GM21367 (cell line): ENCODE data around the gene UBXN1.
"Not testable (repeated sequence)": the region's sequence is repeated elsewhere in the genome, so short reads cannot be mapped to it uniquely, and the experiment has no call there.

Experiments used
- ATAC-seq: cut with Tn5 transposase; IDR thresholded peaks from one replicate; pipeline ENCODE4 v1.9.1; 2021; ENCODE audit not compliant: unreplicated experiment

UBXN1 gene

GRCh38 chr11:62708793-62709192 is 29.9 kb upstream of the UBXN1 start:
- ATAC-seq: no peak

GRCh38 chr11:62708392-62708791 is 29.5 kb upstream of the UBXN1 start:
- no peak for ATAC-seq

- no peak for ATAC-seq
Measured at GRCh38 chr11:62707277-62707861, 28.5 kb upstream of the UBXN1 start, which contains the start of the genes BSCL2 and GNG3. Gene BSCL2 (minus strand): TSS chr11:62707424. CDS start chr11:62707195, 229 bp downstream. Gene GNG3 (plus strand): TSS chr11:62707676. CDS start chr11:62708296, 620 bp downstream.

GRCh38 chr11:62706850-62707247 is 28.0 kb upstream of the UBXN1 start:
- no peak for ATAC-seq

GRCh38 chr11:62705880-62706849 is 27.3 kb upstream of the UBXN1 start:
- ATAC-seq: peak; percentile 54

GRCh38 chr11:62705413-62705812 is 26.5 kb upstream of the UBXN1 start:
- no peak for ATAC-seq

- ATAC-seq: not testable (repeated sequence)
Measured at GRCh38 chr11:62703921-62704320, 25.0 kb upstream of the UBXN1 start.

- no peak for ATAC-seq
Measured at GRCh38 chr11:62702246-62702645, 23.4 kb upstream of the UBXN1 start.

- no peak for ATAC-seq
Measured at GRCh38 chr11:62694455-62695167, 15.7 kb upstream of the UBXN1 start.

- ATAC-seq: not testable (repeated sequence)
Measured at GRCh38 chr11:62693624-62694023, 14.8 kb upstream of the UBXN1 start.

- ATAC-seq: no peak
Measured at GRCh38 chr11:62689421-62690183, 10.7 kb upstream of the UBXN1 start, which contains the start of gene LRRN4CL. Gene LRRN4CL (minus strand): TSS chr11:62689530. CDS start chr11:62688508, 1,022 bp downstream.

- no peak for ATAC-seq
Measured at GRCh38 chr11:62688491-62688890, 9.6 kb upstream of the UBXN1 start.

- ATAC-seq: no peak
Measured at GRCh38 chr11:62687508-62688396, 8.9 kb upstream of the UBXN1 start.

GRCh38 chr11:62682518-62682917 is 3.6 kb upstream of the UBXN1 start:
- no peak for ATAC-seq

- no peak for ATAC-seq
Measured at GRCh38 chr11:62680825-62681240, 2.0 kb upstream of the UBXN1 start.

- ATAC-seq: no peak
Measured at GRCh38 chr11:62678433-62678769, 472 bp downstream of the UBXN1 start.

- no peak for ATAC-seq
Measured at GRCh38 chr11:62677714-62678113, 1.2 kb downstream of the UBXN1 start.

- no peak for ATAC-seq
Measured at GRCh38 chr11:62677156-62677555, 1.7 kb downstream of the UBXN1 start.

GRCh38 chr11:62676698-62677097 is 2.2 kb downstream of the UBXN1 start:
- no peak for ATAC-seq

GRCh38 chr11:62675415-62675814 is 3.5 kb downstream of the UBXN1 start:
- ATAC-seq: not testable (repeated sequence)
